Measurements from ENCODE around the gene PLD5.

The PLD5 gene

GRCh38 chr1:242524571-242525359, at the start of gene PLD5:
PLD5 (minus strand) TSS chr1:242524697.
- DNase-seq (ENCODE audit: low read depth): peak; percentile 3

GRCh38 chr1:242569867-242570266, 45.4 kb upstream of the PLD5 start:
- DNase-seq (ENCODE audit: low read depth): no peak

GRCh38 chr1:242568666-242569065, 44.2 kb upstream of the PLD5 start:
- DNase-seq (ENCODE audit: low read depth): no peak

GRCh38 chr1:242567596-242567995, 43.1 kb upstream of the PLD5 start:
- DNase-seq (ENCODE audit: low read depth): no peak

GRCh38 chr1:242556759-242557158, 32.3 kb upstream of the PLD5 start:
- DNase-seq (ENCODE audit: low read depth): no peak

- no peak for DNase-seq (ENCODE audit: low read depth)
Observed at GRCh38 chr1:242556276-242556675, 31.8 kb upstream of the PLD5 start.

GRCh38 chr1:242554577-242554976, 30.1 kb upstream of the PLD5 start:
- DNase-seq (ENCODE audit: low read depth): no peak

- DNase-seq (ENCODE audit: low read depth): no peak
Observed at GRCh38 chr1:242546849-242547729, 22.6 kb upstream of the PLD5 start.

GRCh38 chr1:242546441-242546840, 21.9 kb upstream of the PLD5 start:
- no peak for DNase-seq (ENCODE audit: low read depth)

- DNase-seq (ENCODE audit: low read depth): no peak
Observed at GRCh38 chr1:242544071-242544470, 19.6 kb upstream of the PLD5 start.

- DNase-seq (ENCODE audit: low read depth): no peak
Observed at GRCh38 chr1:242542271-242542670, 17.8 kb upstream of the PLD5 start.

- no peak for DNase-seq (ENCODE audit: low read depth)
Observed at GRCh38 chr1:242535986-242536385, 11.5 kb upstream of the PLD5 start.

- no peak for DNase-seq (ENCODE audit: low read depth)
Observed at GRCh38 chr1:242534753-242535152, 10.3 kb upstream of the PLD5 start.

GRCh38 chr1:242530761-242531160, 6.3 kb upstream of the PLD5 start:
- peak; percentile 1 for DNase-seq (ENCODE audit: low read depth)

- DNase-seq (ENCODE audit: low read depth): no peak
Observed at GRCh38 chr1:242525769-242526168, 1.3 kb upstream of the PLD5 start.

GRCh38 chr1:242525360-242525722, 844 bp upstream of the PLD5 start:
- DNase-seq (ENCODE audit: low read depth): no peak

GRCh38 chr1:242523719-242524570, 552 bp downstream of the PLD5 start:
- peak; percentile 21 for DNase-seq (ENCODE audit: low read depth)

GRCh38 chr1:242522996-242523718, 1.3 kb downstream of the PLD5 start:
- no peak for DNase-seq (ENCODE audit: low read depth)

GRCh38 chr1:242522304-242522945, 2.1 kb downstream of the PLD5 start:
- no peak for DNase-seq (ENCODE audit: low read depth)

- no peak for DNase-seq (ENCODE audit: low read depth)
Observed at GRCh38 chr1:242515555-242515954, 8.9 kb downstream of the PLD5 start.

GRCh38 chr1:242506724-242507123, 17.8 kb downstream of the PLD5 start:
- DNase-seq (ENCODE audit: low read depth): no peak

Measured in iris pigment epithelial cell (primary cell).